Measurements from ENCODE around the gene GP9. TPM values are rescaled to one million over a fixed set of nuclear protein-coding genes. Genes with fewer than 3 reads are reported as not detected.
A peak's percentile ranks its signal among the peaks of the same experiment; 100 is the strongest.

The GP9 gene
- total RNA-seq, 3 donors from 2014 or later (not counting 1 experiment from before 2014, with no cell fraction given) = 0.86 to 8.6 (median 3.8) TPM

DNA sequence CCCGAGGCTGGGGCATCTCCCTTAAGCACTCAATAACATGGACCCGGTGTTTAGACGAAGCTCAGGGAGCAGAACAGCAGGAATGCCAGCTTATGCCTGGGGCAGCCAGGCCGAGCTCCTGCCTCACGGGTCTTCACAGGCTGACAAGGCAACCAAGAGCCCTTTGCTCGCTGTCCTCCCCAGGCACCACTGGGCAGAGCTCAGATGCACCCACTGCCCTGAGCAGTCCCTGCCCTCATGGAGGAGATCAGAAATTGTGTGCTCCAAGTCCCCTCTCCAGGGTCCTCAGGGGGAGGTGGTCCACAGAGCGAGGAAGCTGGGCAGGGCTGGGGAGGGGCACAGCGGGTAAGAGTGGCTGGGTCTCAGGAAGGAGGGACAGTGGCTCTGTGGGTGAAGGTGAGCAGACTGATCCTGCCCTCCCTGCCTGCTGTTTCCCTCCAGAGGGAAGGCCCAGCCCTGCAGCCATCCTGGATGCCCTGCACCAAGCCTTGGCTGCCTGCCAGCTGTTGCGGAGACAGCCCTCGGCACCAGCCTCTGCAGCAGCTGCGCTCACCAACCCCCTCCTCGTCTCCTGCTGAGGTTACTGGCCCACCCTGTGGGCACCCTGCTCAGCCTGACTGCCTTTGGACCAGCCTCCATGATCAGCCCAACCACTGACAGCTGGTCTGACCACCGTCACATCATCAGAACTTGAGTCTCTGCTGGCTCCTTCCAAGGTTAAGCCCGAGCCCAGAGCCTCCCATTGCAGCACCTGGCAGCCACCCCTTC is 21.1 kb upstream of the GP9 start:
- Histone ChIP-seq H3K4me1 (ENCODE audit: control insufficient read depth, insufficient read depth, low read length) (peaks cover 7% of the 10 kb centered on the region), H3K36me3 (ENCODE audit: control insufficient read depth, insufficient read depth, low read length) (no peaks in the 10 kb centered on the region), H3K27ac (ENCODE audit: low read length) (no peak overlapping the region), H3K4me3 (ENCODE audit: low read length) (no peak overlapping the region), H3K9me3 (ENCODE audit: control insufficient read depth, insufficient read depth, low read length) (no peaks in the 10 kb centered on the region), H3K27me3 (ENCODE audit: control insufficient read depth, insufficient read depth, low read length) (no peaks in the 10 kb centered on the region)
- WGBS (ENCODE audit: insufficient coverage) = 55% methylated on average over 14 of the region's 14 CpGs
- TF ChIP-seq, protein P1, sequence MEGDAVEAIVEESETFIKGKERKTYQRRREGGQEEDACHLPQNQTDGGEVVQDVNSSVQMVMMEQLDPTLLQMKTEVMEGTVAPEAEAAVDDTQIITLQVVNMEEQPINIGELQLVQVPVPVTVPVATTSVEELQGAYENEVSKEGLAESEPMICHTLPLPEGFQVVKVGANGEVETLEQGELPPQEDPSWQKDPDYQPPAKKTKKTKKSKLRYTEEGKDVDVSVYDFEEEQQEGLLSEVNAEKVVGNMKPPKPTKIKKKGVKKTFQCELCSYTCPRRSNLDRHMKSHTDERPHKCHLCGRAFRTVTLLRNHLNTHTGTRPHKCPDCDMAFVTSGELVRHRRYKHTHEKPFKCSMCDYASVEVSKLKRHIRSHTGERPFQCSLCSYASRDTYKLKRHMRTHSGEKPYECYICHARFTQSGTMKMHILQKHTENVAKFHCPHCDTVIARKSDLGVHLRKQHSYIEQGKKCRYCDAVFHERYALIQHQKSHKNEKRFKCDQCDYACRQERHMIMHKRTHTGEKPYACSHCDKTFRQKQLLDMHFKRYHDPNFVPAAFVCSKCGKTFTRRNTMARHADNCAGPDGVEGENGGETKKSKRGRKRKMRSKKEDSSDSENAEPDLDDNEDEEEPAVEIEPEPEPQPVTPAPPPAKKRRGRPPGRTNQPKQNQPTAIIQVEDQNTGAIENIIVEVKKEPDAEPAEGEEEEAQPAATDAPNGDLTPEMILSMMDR (IDR thresholded peaks at IDR 0.05) = no peak
- H3K36me3 Mint-ChIP-seq = no peaks in the 10 kb centered on the region
- no peak overlapping the region for H3K4me3 Mint-ChIP-seq
- H3K27ac Mint-ChIP-seq = no peak overlapping the region
- peak in 1 of 2 donors; percentile 46 for DNase-seq
- intact Hi-C loops (cut with micrococcal nuclease) = no loop called here
- no peaks in the 10 kb centered on the region for H3K9me3 Mint-ChIP-seq
- H3K4me1 Mint-ChIP-seq = peaks cover 0 to 8% of the 10 kb centered on the region in 2 donors
- ATAC-seq = no peak
- H3K27me3 Mint-ChIP-seq (ENCODE audit: low read depth in 2 of 2) = peaks cover 12 to 13% of the 10 kb centered on the region in 2 donors

DNA sequence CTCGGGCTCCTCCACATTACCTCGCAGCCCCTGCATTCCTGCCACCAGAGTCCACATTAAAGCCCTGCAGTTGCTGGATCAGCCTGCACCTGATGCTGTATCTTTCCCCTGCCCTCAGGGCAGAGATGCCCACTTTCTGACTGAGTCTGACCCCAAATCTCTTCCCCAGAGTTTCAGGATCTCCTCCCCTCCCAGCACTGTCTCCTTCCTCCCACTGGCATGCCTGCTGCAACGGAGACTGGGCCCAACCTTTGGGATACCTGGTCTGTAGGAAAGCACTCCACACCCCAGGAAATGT is 20.6 kb upstream of the GP9 start:
- Mint-ChIP-seq H3K4me1 (peaks cover 0 to 8% of the 10 kb centered on the region in 2 donors), H3K27ac (no peak overlapping the region), H3K9me3 (no peaks in the 10 kb centered on the region), H3K4me3 (no peak overlapping the region), H3K27me3 (ENCODE audit: low read depth in 2 of 2) (peaks cover 12 to 13% of the 10 kb centered on the region in 2 donors), H3K36me3 (no peaks in the 10 kb centered on the region)
- DNase-seq (no peak), ATAC-seq (no peak)
- intact Hi-C loops (cut with micrococcal nuclease) = no loop called here
- Histone ChIP-seq H3K4me1 (ENCODE audit: control insufficient read depth, insufficient read depth, low read length) (peaks cover 7% of the 10 kb centered on the region), H3K4me3 (ENCODE audit: low read length) (no peak overlapping the region), H3K36me3 (ENCODE audit: control insufficient read depth, insufficient read depth, low read length) (no peaks in the 10 kb centered on the region), H3K27ac (ENCODE audit: low read length) (no peak overlapping the region), H3K9me3 (ENCODE audit: control insufficient read depth, insufficient read depth, low read length) (no peaks in the 10 kb centered on the region), H3K27me3 (ENCODE audit: control insufficient read depth, insufficient read depth, low read length) (no peaks in the 10 kb centered on the region)
- 65% methylated on average over 3 of the region's 3 CpGs for WGBS (ENCODE audit: insufficient coverage)
- TF ChIP-seq, protein P1 (IDR thresholded peaks at IDR 0.05) = no peak

DNA sequence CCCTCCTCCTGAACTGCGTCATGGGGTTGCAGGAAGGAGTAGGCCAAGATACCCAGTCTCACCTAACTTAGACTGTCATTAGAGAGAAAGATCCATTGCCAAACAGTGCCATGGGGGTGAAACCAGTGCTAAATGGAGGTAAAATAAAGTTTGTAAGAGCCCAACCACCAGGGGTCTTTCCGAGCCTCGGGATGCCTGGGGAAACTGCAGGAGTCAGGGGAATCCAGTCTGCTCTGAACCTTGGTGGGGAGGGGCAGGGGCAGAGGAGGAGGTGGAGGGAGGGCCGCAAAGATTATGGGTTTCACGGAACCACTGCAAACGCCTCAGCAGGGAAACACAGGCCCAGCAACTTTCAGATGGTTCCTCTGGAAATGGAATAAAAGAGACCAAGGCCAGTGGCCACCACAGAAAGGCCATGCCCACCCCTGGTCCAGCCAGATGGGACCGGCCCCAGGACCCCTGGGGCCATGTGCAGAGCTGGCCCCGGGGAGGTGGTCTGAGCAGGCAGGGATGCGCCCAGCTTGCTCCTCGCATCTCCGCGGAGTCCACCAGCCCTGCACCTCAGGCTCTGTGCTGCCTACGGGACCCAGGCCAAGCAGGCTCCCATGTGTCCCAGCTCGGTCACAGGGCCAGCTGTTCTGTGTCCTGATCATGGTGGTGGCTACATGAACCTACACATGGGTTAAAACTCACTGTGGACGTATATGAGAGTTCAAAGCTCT is 19.8 kb upstream of the GP9 start:
- Histone ChIP-seq H3K9me3 (ENCODE audit: control insufficient read depth, insufficient read depth, low read length) (no peaks in the 10 kb centered on the region), H3K4me1 (ENCODE audit: control insufficient read depth, insufficient read depth, low read length) (peaks cover 12% of the 10 kb centered on the region), H3K36me3 (ENCODE audit: control insufficient read depth, insufficient read depth, low read length) (no peaks in the 10 kb centered on the region), H3K27me3 (ENCODE audit: control insufficient read depth, insufficient read depth, low read length) (no peaks in the 10 kb centered on the region), H3K4me3 (ENCODE audit: low read length) (no peak overlapping the region), H3K27ac (ENCODE audit: low read length) (no peak overlapping the region)
- WGBS (ENCODE audit: insufficient coverage) = 89% methylated on average over 15 of the region's 15 CpGs
- DNase-seq (no peak), ATAC-seq (no peak)
- H3K4me1 Mint-ChIP-seq = peaks cover 0 to 8% of the 10 kb centered on the region in 2 donors
- H3K27ac Mint-ChIP-seq = no peak overlapping the region
- intact Hi-C loops (cut with micrococcal nuclease) = no loop called here
- TF ChIP-seq, protein P1 (IDR thresholded peaks at IDR 0.05) = no peak
- H3K4me3 Mint-ChIP-seq = no peak overlapping the region
- H3K36me3 Mint-ChIP-seq = no peaks in the 10 kb centered on the region
- H3K9me3 Mint-ChIP-seq = no peaks in the 10 kb centered on the region
- peaks cover 12 to 13% of the 10 kb centered on the region in 2 donors for H3K27me3 Mint-ChIP-seq (ENCODE audit: low read depth in 2 of 2)
